OCI-LY3 (cell line): ENCODE data around the gene CDHR5.

Experiments used
- CTCF ChIP-seq: fragments of 200-600, 300-600 bp; sonication (generic); IDR thresholded peaks from 2 replicates; pipeline ENCODE4 v1.5.1; 2014; ENCODE audit warnings: antibody characterized with exemption, low read length, low read depth
- EZH2phosphoT487 ChIP-seq: fragments of 200-600 bp; shearing (Covaris generic); IDR thresholded peaks from 2 replicates; pipeline ENCODE4 v1.6.1; 2018; ENCODE audit warnings: antibody characterized with exemption, mixed run types, low read depth

GRCh38 chr11:655036-655726 is 30.4 kb upstream of the CDHR5 start:
- no peak for TF ChIP-seq CTCF
- no peak for TF ChIP-seq EZH2phosphoT487
